GM13977 (cell line): ENCODE measurements around the gene MC2R.

Experiments
- DNase-seq: peaks from one replicate; pipeline ENCODE4 v3.0.0; 2012; ENCODE audit warnings: low spot score
- in situ Hi-C: fragments of 300-500 bp; cut with MboI; formaldehyde crosslinking; loops from one replicate; pipeline ENCODE4 v1.12.0; 2022; ENCODE audit warnings: low sequenced_read_pairs, low pct_unique_long_range_greater_than_20kb, mixed read lengths, inconsistent platforms; ENCODE audit not compliant: unreplicated experiment
- TF ChIP-seq, protein P1 (sequence below): IDR thresholded peaks from 2 replicates; pipeline ENCODE4 v1.5.1; 2012; ENCODE audit warnings: mild to moderate bottlenecking, control low read depth; ENCODE audit not compliant: insufficient read depth; ENCODE audit errors: extremely low read depth, missing control alignments

The MC2R gene

DNA sequence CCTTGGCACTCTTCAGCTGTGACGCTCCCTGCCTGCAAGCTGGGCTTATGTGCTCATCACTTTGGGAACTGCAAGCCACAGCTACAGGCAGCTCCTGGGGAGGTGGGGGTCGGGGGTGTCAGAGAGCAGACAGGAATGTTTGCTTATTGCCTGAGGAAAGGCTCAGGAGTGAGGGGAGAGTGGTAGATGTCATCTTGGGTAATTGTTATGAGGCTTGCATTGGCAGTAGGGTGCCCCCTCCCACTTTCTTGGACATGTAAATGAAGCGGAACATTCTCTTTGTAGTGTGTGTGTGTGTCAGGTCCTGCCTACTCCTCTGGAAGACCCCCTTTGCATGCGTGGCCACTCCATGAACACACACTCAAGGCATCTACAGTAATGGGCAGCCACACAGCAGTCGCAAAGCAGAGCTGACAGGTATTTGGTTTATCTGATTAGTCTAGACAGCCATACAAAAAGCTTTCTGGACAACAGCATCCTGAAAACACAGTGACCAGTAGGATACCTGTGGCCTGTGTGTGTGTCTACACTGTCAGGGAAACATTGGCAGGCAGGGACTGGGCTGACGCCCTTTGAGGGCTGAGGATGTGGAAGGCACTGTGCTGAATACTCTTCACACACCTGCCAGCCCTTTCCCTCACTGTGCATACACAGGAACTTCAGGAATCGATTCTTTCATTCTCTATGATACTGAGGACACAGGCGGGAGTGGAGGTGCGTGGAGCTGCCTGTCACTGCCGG is 17.1 kb upstream of the MC2R start:
- TF ChIP-seq, protein P1, sequence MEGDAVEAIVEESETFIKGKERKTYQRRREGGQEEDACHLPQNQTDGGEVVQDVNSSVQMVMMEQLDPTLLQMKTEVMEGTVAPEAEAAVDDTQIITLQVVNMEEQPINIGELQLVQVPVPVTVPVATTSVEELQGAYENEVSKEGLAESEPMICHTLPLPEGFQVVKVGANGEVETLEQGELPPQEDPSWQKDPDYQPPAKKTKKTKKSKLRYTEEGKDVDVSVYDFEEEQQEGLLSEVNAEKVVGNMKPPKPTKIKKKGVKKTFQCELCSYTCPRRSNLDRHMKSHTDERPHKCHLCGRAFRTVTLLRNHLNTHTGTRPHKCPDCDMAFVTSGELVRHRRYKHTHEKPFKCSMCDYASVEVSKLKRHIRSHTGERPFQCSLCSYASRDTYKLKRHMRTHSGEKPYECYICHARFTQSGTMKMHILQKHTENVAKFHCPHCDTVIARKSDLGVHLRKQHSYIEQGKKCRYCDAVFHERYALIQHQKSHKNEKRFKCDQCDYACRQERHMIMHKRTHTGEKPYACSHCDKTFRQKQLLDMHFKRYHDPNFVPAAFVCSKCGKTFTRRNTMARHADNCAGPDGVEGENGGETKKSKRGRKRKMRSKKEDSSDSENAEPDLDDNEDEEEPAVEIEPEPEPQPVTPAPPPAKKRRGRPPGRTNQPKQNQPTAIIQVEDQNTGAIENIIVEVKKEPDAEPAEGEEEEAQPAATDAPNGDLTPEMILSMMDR: no peak
- in situ Hi-C loops: no loop called here
- no peak for DNase-seq

DNA sequence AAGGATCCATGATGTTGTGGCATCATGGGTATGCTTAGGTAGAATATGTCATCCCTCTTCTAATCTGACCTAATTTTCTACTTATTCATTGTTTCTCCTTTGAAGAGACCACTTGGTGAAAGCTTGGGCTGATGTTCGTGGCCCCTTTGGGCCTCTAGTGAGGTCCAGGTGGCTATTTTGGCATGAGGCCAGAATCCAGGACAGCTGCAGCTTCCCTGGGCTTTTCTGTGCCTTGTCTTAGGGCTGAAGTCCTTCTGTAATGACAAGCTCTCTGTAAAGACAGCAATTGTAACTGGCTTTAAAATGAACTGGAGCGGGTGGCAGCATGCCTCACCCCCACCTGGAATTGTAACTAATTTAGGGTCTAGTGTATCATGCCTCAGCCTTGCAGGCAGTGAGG is 15.6 kb upstream of the MC2R start:
- TF ChIP-seq, protein P1: no peak
- no peak for DNase-seq
- in situ Hi-C loops: no loop called here

DNA sequence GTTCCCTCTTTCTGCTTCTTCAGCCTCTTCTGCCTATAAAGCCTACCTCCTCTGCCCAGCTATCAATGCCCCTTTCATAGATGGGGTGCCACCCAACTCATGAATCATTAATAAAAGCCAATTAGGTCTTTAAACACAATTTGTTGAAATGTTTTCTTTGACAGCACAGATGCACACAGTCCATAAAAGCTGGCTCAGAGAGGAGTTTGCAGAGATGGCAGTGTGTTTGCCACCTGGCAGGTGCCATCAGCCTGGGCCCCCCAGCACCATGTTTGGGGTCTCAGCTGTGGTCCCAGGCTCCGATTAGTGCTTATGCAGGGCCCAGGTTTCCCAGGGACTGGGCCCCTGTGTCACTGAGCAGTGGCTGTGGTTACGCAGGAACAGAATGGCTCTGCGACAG is 7.9 kb upstream of the MC2R start:
- TF ChIP-seq, protein P1: no peak
- in situ Hi-C loops: no loop called here
- DNase-seq: no peak

DNA sequence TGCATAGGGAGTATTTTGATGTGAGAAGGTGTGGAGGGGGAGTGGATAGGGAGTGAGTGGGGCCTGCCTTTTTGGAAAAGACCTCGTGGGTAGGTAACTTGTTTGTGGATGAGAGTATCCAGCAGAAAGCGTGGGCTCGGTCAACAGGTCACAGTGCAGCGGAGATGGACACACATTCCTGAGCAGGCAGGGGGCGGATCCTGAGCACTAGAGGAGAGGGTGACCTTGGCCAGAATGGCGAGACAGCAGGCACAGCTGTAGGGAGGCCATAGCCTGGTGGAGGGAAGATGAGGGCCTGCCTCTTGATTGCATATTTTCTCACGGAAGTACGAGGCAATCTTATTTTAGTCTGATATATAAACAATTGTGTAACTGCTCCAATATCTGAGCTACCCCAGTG is 3.6 kb upstream of the MC2R start:
- in situ Hi-C loops: no loop called here
- no peak for DNase-seq
- TF ChIP-seq, protein P1: no peak

DNA sequence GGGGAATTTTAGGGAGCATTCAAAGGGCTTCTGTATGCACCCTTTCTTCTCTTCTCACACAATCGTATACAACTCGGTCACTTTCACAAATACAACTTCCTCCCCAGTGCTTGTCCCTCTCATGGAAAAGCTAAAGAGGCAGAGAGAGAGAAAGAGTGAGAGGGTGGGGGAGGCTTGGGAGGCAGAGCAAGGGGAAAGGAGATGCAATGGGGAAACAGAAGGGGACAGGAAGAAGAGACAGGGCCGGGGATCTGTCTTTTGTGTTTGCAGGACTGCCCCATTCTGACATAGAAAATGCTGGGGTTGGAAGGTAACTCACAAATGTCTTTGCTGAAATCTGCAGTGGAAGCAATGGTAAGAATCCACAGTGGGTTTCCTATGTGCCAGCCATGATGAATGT is 2.1 kb upstream of the MC2R start:
- in situ Hi-C loops: no loop called here
- DNase-seq: no peak
- TF ChIP-seq, protein P1: no peak

DNA sequence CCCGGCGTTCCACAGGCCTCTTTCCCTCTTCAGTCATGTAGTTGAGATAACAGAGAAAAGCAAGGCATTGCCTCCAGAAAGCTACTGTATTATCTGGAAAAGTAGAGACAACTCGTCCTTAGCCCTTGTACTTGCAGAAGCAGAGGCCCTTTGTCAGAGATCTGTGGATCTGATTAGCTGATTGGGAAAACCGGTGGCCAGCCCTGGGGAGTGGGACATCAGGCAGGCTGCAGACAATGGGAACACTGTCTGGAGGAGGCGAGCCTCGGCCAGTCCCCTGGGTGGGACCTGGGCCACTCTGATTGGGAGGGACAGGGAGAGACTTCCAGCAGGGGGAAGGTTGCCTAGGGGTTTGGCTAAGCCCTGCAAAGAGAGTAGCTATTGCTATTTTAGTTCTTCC is 1.2 kb upstream of the MC2R start:
- no peak for DNase-seq
- TF ChIP-seq, protein P1: no peak
- in situ Hi-C loops: no loop called here
